T-cell (primary cell): ENCODE results near the gene ERF. TPM values are rescaled to one million over a fixed set of nuclear protein-coding genes. Genes with fewer than 3 reads are reported as not detected.

ENCODE experiments used
- ATAC-seq, 4 experiments: fragments of 200-7000 bp in 3 of 4; fragments of 150-1000 bp in 1 of 4; cut with Tn5 transposase; replicated peaks in 1 of 4; 1 replicate in 3 of 4; 2 replicates in 1 of 4; pipeline ENCODE4 v1.10.0; 2021; ENCODE audit warnings: moderate library complexity in 3 of 4, mild to moderate bottlenecking in 2 of 4, moderate number of reproducible peaks in 1 of 4
- CTCF ChIA-PET, 2 donors: fragments of 300-600 bp; sonication (Branson Sonifier 250); formaldehyde crosslinking; loops; one replicate each; lab custom pipeline; 2022; ENCODE audit warnings: antibody characterized with exemption in 2 of 2; lab: Charles Lee
- POLR2A ChIA-PET, 2 donors: fragments of 300-600 bp; sonication (Branson Sonifier 250); formaldehyde crosslinking; loops; one replicate each; lab custom pipeline; 2022; ENCODE audit warnings: antibody characterized with exemption in 2 of 2; lab: Charles Lee
- DNase-seq, 35 experiments: peaks; one replicate each; pipeline versions ENCODE4 v3.0.0 to v3.0.0-alpha.2; 2013 to 2023
- H3K27ac ChIP-seq: one replicate; pipeline ENCODE4 v1.5.1; 2013; ENCODE audit warnings: low read length
- H3K27me3 ChIP-seq, 2 experiments: replicated peaks in 1 of 2; 1 replicate in 1 of 2; 2 replicates in 1 of 2; pipeline versions ENCODE4 v1.6.1 to v1.7.0; 2013; ENCODE audit warnings: low read length in 1 of 2, mixed read lengths in 1 of 2; ENCODE audit not compliant: control insufficient read depth in 2 of 2, insufficient read depth in 2 of 2; ENCODE audit errors: extremely low read depth in 1 of 2
- H3K36me3 ChIP-seq, 2 donors: 1 replicate in 1 of 2; 2 replicates in 1 of 2; pipeline versions ENCODE4 v1.6.1 to v1.7.0; 2013; ENCODE audit warnings: low read length in 1 of 2; ENCODE audit not compliant: control insufficient read depth in 2 of 2, insufficient read depth in 1 of 2; ENCODE audit errors: extremely low read depth in 1 of 2
- H3K4me1 ChIP-seq, 2 experiments: 1 replicate in 1 of 2; 2 replicates in 1 of 2; pipeline versions ENCODE4 v1.6.1 to v1.7.0; 2013; ENCODE audit warnings: low read length in 2 of 2, mixed read lengths in 1 of 2; ENCODE audit not compliant: insufficient read depth in 2 of 2, control insufficient read depth in 1 of 2; ENCODE audit errors: extremely low read depth in 1 of 2
- H3K4me3 ChIP-seq, 2 donors: 1 replicate in 1 of 2; 2 replicates in 1 of 2; pipeline versions ENCODE4 v1.5.1 to v1.7.0; 2013; ENCODE audit warnings: mild to moderate bottlenecking in 2 of 2, low read length in 1 of 2, moderate library complexity in 1 of 2; ENCODE audit not compliant: control insufficient read depth in 1 of 2; ENCODE audit errors: extremely low read depth in 1 of 2
- H3K9me3 ChIP-seq: 2 replicates; pipeline ENCODE4 v1.7.0; 2013
- H3K27ac Mint-ChIP-seq, 2 donors: one replicate each; pipeline ENCODE4 v1.8.0; 2020 to 2021; ENCODE audit warnings: mild to moderate bottlenecking in 2 of 2, mixed read lengths in 2 of 2
- H3K27me3 Mint-ChIP-seq, 2 donors: one replicate each; pipeline ENCODE4 v1.8.0; 2021 to 2022; ENCODE audit warnings: mixed read lengths in 2 of 2
- H3K36me3 Mint-ChIP-seq: one replicate; pipeline ENCODE4 v1.8.0; 2021; ENCODE audit warnings: mixed read lengths
- H3K4me1 Mint-ChIP-seq, 3 donors: one replicate each; pipeline ENCODE4 v1.8.0; 2020 to 2022; ENCODE audit warnings: mixed read lengths in 3 of 3, mild to moderate bottlenecking in 1 of 3
- H3K4me3 Mint-ChIP-seq, 3 donors: one replicate each; pipeline ENCODE4 v1.8.0; 2020 to 2022; ENCODE audit warnings: mild to moderate bottlenecking in 3 of 3, mixed read lengths in 3 of 3, moderate library complexity in 3 of 3
- H3K9me3 Mint-ChIP-seq, 3 donors: one replicate each; pipeline ENCODE4 v1.8.0; 2020 to 2022; ENCODE audit warnings: mixed read lengths in 3 of 3
- WGBS: methylation state at CpG from one replicate; pipeline ENCODE4 v1.1.5; 2013; ENCODE audit warnings: missing lambda C conversion rate; ENCODE audit not compliant: insufficient coverage; 5-methylcytosine and 5-hydroxymethylcytosine counted together
- total RNA-seq, 35 experiments: library from RNA in 6 of 35; stranded (reverse) in 6 of 35; fragments of 120-200 nt in 1 of 35; gene quantifications; one replicate each; pipeline versions ENCODE4 v1.2.1 to v1.2.4 and lab custom pipeline; 2013 to 2026

The ERF gene
- total RNA-seq (10 to 100 TPM; 35.9 to 97.3 (median 44.6) TPM), total RNA-seq (lab: John Stamatoyannopoulos, UW) (23.4 to 81.1 (median 55.4) reads per million in 29 experiments)
- 16.1 TPM for total RNA-seq (2013)

DNA sequence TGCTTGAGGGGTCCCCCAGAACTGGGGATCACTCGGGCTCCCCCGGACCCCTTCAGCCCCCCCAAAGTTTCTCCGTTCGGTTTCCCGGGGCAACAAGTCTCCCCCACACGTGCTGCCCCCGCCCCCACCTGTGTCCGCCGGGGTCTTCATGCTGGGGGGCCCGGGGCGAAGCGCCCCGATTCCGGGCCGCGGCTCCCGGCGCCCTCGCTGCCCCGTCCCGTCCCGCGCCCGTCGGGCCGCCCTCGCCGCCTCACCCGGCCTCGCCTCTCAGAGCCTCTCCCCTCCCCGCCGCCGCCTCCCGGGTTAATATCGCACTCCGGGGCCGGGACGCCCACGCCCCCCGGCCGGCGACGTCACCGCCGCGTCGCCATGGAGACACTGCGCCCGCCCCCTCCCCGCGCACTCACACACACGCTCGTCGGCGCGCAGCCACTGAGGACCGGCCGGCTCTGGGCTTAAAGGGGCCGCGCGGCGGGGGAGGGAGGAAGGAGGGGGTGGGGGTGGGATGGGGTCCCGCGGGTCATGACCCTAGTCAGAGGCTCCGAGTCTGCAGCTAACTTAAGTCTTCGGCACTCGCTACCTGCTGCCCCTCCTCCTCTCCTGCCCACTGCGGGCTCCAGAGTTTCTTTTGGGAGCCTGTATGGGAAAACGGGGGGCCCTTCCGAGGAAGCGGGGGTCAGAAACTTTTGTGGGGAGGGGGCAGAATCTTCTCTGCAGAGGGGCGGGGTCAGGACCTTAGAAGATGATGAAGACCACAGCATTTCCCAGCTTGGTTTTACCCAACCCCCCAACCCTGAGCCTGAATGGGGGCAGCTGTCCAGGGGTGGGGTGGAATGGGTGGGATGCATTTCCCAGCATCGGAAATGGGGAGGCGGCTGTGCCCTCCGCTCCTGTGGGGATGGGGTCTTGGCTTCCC lies at the start of gene ERF:
Gene ERF (minus strand): TSS at position 279 of the 916 bp plus-strand sequence. CDS start 129 bp downstream, at position 150.
- Histone ChIP-seq H3K27ac (peak within 1 kb of the TSS; percentile 90), H3K36me3 (peaks cover 0 to under 1% of the 10 kb centered on the region in 2 donors), H3K4me1 (peaks cover 30 to 44% of the 10 kb centered on the region in 2 experiments), H3K4me3 (peak within 1 kb of the TSS; percentile 87 to 98), H3K27me3 (peaks cover 0 to 5% of the 10 kb centered on the region in 2 experiments), H3K9me3 (no peaks in the 10 kb centered on the region)
- no peaks in the 10 kb centered on the region for H3K36me3 Mint-ChIP-seq
- peaks cover 0 to 2% of the 10 kb centered on the region in 2 donors for H3K27me3 Mint-ChIP-seq
- peak within 1 kb of the TSS; percentile 23 to 72 for H3K27ac Mint-ChIP-seq
- WGBS: under 1% methylated on average over 36 of the region's 75 CpGs
- peak; percentile 74 to 81 (median 76) for ATAC-seq
- peak within 1 kb of the TSS; percentile 74 to 95 (median 75) for H3K4me3 Mint-ChIP-seq
- ChIA-PET POLR2A (interaction anchor here (0.7 to 0.9 kb wide), 2 partner anchors 15 to 16 kb away, joined by 4 to 5 read pairs; no protein-coding TSS in a partner anchor), CTCF (no interaction called here)
- DNase-seq: peak; percentile 86 to 98 (median 91)
- no peaks in the 10 kb centered on the region for H3K9me3 Mint-ChIP-seq
- H3K4me1 Mint-ChIP-seq: peaks cover 26 to 36% (median 33%) of the 10 kb centered on the region in 3 donors

DNA sequence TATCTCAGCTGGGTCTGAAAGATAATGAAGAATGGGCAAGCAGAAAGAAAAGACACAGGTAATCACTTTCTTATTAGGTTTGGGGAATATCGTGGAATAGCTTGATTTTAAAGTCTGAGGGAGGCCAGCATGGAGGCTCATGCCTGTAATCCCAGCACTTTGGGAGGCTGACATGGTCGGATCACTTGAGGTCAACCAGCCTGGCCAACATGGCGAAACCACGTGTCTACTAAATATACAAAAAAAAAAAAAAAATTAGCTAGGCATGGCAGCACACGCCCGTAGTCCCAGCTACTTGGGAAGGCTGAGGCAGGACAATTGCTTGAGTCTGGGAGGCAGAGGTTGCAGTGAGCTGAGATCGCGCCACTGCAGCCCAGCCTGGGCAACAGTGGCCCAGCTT lies 48.9 kb upstream of the ERF start:
- no peaks in the 10 kb centered on the region for H3K36me3 Mint-ChIP-seq
- peak overlapping the region; percentile 84 to 89 (median 88) for H3K4me3 Mint-ChIP-seq
- WGBS: 100% methylated on average over 2 of the region's 8 CpGs
- DNase-seq: no peak
- H3K4me3 ChIP-seq: no peak overlapping the region
- H3K27ac ChIP-seq: no peak overlapping the region
- no peaks in the 10 kb centered on the region for H3K9me3 Mint-ChIP-seq
- H3K27ac Mint-ChIP-seq: peak overlapping the region; percentile 66 to 76
- no peaks in the 10 kb centered on the region for H3K27me3 ChIP-seq
- no peaks in the 10 kb centered on the region for H3K9me3 ChIP-seq
- peaks cover 7 to 26% of the 10 kb centered on the region in 2 experiments for H3K4me1 ChIP-seq
- H3K4me1 Mint-ChIP-seq: peaks cover 21 to 29% (median 26%) of the 10 kb centered on the region in 3 donors
- CTCF ChIA-PET: interaction anchor here (0.6 to 0.7 kb wide), 2 partner anchors 49 to 1135 kb away, joined by 3 read pairs; no protein-coding TSS in a partner anchor
- POLR2A ChIA-PET: interaction anchor here (0.6 to 0.7 kb wide), 3 partner anchors 19 to 1998 kb away, joined by 3 to 6 read pairs (median 3); no protein-coding TSS in a partner anchor
- H3K36me3 ChIP-seq: no peaks in the 10 kb centered on the region
- no peak for ATAC-seq
- no peaks in the 10 kb centered on the region for H3K27me3 Mint-ChIP-seq

DNA sequence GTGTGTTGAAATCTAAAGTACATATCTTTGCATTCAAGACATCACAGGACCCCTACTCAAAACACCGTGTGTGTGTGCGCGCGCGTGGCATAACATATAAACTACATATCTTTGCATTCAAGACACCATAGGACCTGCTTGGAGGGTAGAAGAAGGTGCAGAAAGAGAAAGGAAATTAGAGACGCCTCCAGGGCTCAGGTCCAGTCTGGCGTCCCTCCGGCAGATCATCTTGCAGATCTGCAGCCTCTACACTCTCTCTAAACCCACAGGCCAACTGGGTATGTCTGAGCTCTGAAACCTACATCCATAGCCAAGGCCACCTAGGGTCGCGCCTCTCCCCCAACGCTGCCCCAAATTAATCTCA lies 48.2 kb upstream of the ERF start:
- DNase-seq: no peak
- H3K27me3 Mint-ChIP-seq: no peaks in the 10 kb centered on the region
- H3K9me3 ChIP-seq: no peaks in the 10 kb centered on the region
- H3K4me3 ChIP-seq: peak overlapping the region in 1 of 2 donors; percentile 77
- peak overlapping the region; percentile 76 to 82 for H3K27ac Mint-ChIP-seq
- no peaks in the 10 kb centered on the region for H3K36me3 ChIP-seq
- peak overlapping the region; percentile 27 for H3K27ac ChIP-seq
- ChIA-PET POLR2A (no interaction called here), CTCF (no interaction called here)
- peaks cover 21 to 29% (median 26%) of the 10 kb centered on the region in 3 donors for H3K4me1 Mint-ChIP-seq
- no peaks in the 10 kb centered on the region for H3K36me3 Mint-ChIP-seq
- H3K27me3 ChIP-seq: no peaks in the 10 kb centered on the region
- peaks cover 7 to 26% of the 10 kb centered on the region in 2 experiments for H3K4me1 ChIP-seq
- H3K9me3 Mint-ChIP-seq: no peaks in the 10 kb centered on the region
- peak overlapping the region; percentile 84 to 89 (median 88) for H3K4me3 Mint-ChIP-seq
- ATAC-seq: no peak
- 100% methylated on average over 3 of the region's 11 CpGs for WGBS

DNA sequence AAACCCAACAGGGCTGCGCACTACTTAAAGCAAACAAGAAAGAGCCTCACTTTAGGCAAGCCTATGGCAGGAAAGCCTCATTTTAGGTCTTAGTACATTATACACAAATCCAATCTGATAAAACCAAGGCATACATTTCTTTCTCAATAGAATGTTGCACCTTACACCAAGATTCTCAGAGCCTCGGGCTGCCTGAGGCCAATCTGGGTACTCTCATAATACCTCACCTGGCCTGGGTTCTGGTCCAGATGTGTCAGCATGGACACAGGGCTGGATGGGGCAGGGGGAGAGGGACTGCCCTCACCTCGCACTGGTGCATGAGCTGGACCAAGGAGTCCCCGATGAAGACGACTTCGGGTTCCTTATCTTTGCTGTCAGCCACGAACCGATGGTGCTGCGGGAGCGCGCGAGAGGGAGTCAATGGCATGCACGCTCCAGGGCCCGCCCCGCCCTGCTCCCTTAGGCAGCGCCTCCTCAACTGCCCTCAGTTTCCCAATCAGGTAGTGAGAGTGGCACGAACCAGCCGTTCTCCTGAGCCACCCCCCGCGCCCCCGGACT lies 46.8 kb upstream of the ERF start, which contains the start of gene PRR19:
Gene PRR19 (plus strand): TSS at position 487 of the 558 bp plus-strand sequence. CDS start 7,453 bp downstream, outside the sequence.
- DNase-seq: no peak
- peak within 1 kb of the TSS; percentile 60 for H3K27ac ChIP-seq
- H3K4me3 ChIP-seq: peak within 1 kb of the TSS; percentile 66 to 77
- no peaks in the 10 kb centered on the region for H3K9me3 ChIP-seq
- Mint-ChIP-seq H3K36me3 (no peaks in the 10 kb centered on the region), H3K4me3 (peak within 1 kb of the TSS; percentile 84 to 89 (median 88)), H3K4me1 (peaks cover 21 to 29% (median 26%) of the 10 kb centered on the region in 3 donors), H3K9me3 (no peaks in the 10 kb centered on the region), H3K27me3 (no peaks in the 10 kb centered on the region), H3K27ac (peak within 1 kb of the TSS; percentile 81 to 82)
- H3K36me3 ChIP-seq: peaks cover 0 to 3% of the 10 kb centered on the region in 2 donors
- peaks cover 7 to 26% of the 10 kb centered on the region in 2 experiments for H3K4me1 ChIP-seq
- CTCF ChIA-PET: interaction anchor here in 1 of 2 donors (0.6 kb wide), 1 partner anchor 21 kb away, joined by 5 read pairs; no protein-coding TSS in a partner anchor
- POLR2A ChIA-PET: no interaction called here
- WGBS: 6% methylated on average over 20 of the region's 21 CpGs
- no peaks in the 10 kb centered on the region for H3K27me3 ChIP-seq
- peak; percentile 17 to 24 (median 18) for ATAC-seq

DNA sequence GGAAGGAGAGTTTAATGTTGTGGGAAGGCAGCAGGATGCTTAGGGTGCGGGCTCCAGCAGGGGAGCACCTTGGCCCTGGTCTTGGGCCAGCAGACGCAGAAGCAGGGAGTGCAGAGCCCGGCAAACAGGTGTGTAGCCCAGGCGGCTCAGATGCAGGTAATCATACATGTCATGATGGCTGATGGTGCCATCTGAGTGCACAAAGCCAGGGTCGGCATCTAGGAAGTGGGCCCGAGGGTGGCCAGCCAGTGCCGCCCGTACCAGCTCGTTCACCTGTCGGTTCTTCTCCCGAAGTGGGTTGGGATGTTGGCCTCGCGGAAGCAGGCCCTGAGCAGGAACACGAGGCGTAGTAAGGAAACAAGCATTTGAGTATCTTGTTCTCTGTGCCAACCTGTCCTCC lies 42.1 kb upstream of the ERF start:
- WGBS: 96% methylated on average over 9 of the region's 15 CpGs
- DNase-seq (no peak), ATAC-seq (no peak)
- H3K9me3 ChIP-seq: no peaks in the 10 kb centered on the region
- Mint-ChIP-seq H3K27me3 (no peaks in the 10 kb centered on the region), H3K27ac (peak overlapping the region in 1 of 2 donors; percentile 11), H3K36me3 (peaks cover 5% of the 10 kb centered on the region), H3K9me3 (no peaks in the 10 kb centered on the region), H3K4me1 (peaks cover 13 to 16% (median 16%) of the 10 kb centered on the region in 3 donors), H3K4me3 (no peak overlapping the region)
- CTCF ChIA-PET: interaction anchor here in 1 of 2 donors (1.0 to 1.1 kb wide), 2 partner anchors 165 to 187 kb away, joined by 3 to 7 read pairs; partner anchors contain the start of gene POU2F2
- no peak overlapping the region for H3K27ac ChIP-seq
- POLR2A ChIA-PET: no interaction called here
- H3K4me3 ChIP-seq: no peak overlapping the region
- peaks cover 4 to 19% of the 10 kb centered on the region in 2 experiments for H3K4me1 ChIP-seq
- peaks cover 9 to 33% of the 10 kb centered on the region in 2 donors for H3K36me3 ChIP-seq
- H3K27me3 ChIP-seq: no peaks in the 10 kb centered on the region
